Stomach smooth muscle (tissue), 2 donors: ENCODE measurements around the gene CBLB.

Experiments used
- H3K27ac ChIP-seq: one replicate; pipeline ENCODE4 v1.7.0; 2013; ENCODE audit warnings: mild to moderate bottlenecking, low read length, inconsistent platforms
- H3K27me3 ChIP-seq, 2 donors: one replicate each; pipeline ENCODE4 v1.7.0; 2013; ENCODE audit warnings: low read length in 2 of 2; ENCODE audit not compliant: insufficient read depth in 2 of 2, control insufficient read depth in 1 of 2
- H3K36me3 ChIP-seq, 2 donors: one replicate each; pipeline ENCODE4 v1.7.0; 2013; ENCODE audit warnings: low read length in 2 of 2; ENCODE audit not compliant: control insufficient read depth in 2 of 2, insufficient read depth in 2 of 2
- H3K4me1 ChIP-seq: one replicate; pipeline ENCODE4 v1.7.0; 2013; ENCODE audit warnings: low read length; ENCODE audit not compliant: control insufficient read depth, insufficient read depth
- H3K4me3 ChIP-seq, 2 donors: one replicate each; pipeline ENCODE4 v1.7.0; 2013; ENCODE audit warnings: low read length in 2 of 2
- H3K9ac ChIP-seq, 2 donors: one replicate each; pipeline ENCODE4 v1.7.0; 2013; ENCODE audit warnings: low read length in 2 of 2, mild to moderate bottlenecking in 1 of 2
- H3K9me3 ChIP-seq, 2 donors: one replicate each; pipeline ENCODE4 v1.7.0; 2013; ENCODE audit warnings: low read length in 2 of 2; ENCODE audit not compliant: control insufficient read depth in 2 of 2
- donor health status: healthy.
- donor health status: Pancreatic carcinoma.

The CBLB gene

DNA sequence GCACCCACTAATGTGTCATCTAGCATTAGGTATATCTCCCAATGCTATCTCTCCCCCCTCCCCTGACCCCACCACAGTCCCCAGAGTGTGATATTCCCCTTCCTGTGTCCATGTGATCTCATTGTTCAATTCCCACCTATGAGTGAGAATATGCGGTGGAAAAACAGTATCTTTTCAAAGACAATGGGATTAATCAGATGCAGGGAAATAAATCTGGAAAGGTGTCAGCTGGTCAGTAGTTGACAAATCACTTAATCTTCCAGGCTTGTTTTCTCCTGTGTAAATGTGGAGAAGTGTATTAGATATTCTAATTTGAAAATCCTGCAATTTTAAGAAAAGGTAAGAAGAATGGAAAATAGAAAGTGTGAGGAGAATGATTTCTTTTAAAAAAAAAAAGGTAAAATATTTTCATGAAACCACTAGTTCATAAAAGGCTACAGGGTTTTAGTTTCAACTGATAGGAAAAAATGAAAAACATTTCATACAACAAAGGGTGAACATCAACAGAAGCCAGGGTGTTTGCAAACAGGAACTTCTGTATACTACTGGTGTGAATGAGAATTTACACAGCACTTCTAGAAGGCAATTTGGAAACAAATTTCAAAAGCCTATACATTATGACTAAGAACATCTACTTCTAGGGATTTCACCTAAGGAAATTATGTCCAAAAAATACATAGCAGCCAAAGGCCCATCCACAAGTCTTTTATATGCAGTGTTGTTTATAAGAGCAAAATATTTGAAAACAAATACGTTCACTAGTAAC lies 113.5 kb downstream of the CBLB start:
- H3K36me3 ChIP-seq, result peaks cover 0 to 2% of the 10 kb centered on the region in 2 donors
- no peak overlapping the region for H3K27ac ChIP-seq
- H3K9me3 ChIP-seq, result no peaks in the 10 kb centered on the region
- H3K4me3 ChIP-seq, result no peak overlapping the region
- peaks cover 2% of the 10 kb centered on the region for H3K4me1 ChIP-seq
- no peaks in the 10 kb centered on the region for H3K27me3 ChIP-seq
- H3K9ac ChIP-seq, result no peak overlapping the region

DNA sequence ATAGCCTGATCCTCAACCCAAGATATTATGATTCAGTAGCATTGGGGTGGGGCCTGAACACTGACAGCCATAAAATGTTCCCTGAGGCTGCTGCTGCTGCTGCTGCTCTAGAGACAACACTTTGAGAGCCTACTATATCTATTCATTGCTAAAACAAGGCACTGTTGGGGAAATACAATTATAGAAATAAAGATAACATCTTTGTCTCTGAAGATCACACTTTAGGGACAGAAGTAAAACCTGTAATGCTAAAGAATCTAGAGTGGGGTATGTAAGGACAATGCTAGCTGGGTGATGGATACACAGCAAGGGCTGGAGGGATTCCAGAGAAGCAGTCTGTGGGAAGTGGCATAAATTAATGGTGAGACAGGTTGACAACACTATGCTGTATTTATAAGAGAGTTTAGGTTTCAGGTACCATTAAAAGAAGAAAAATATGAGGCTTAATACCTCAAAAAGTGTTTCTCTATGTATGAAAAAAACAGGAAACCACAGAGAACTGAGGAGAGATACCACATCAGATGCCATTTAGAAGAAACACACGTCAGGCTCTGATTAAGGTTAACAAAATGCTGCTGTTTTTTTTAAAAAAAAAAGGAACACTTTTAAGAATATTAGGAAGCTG lies 115.9 kb downstream of the CBLB start:
- H3K27ac ChIP-seq, result no peak overlapping the region
- H3K27me3 ChIP-seq, result no peaks in the 10 kb centered on the region
- no peak overlapping the region for H3K4me3 ChIP-seq
- H3K9ac ChIP-seq, result no peak overlapping the region
- H3K36me3 ChIP-seq, result no peaks in the 10 kb centered on the region
- no peaks in the 10 kb centered on the region for H3K9me3 ChIP-seq
- H3K4me1 ChIP-seq, result no peaks in the 10 kb centered on the region

DNA sequence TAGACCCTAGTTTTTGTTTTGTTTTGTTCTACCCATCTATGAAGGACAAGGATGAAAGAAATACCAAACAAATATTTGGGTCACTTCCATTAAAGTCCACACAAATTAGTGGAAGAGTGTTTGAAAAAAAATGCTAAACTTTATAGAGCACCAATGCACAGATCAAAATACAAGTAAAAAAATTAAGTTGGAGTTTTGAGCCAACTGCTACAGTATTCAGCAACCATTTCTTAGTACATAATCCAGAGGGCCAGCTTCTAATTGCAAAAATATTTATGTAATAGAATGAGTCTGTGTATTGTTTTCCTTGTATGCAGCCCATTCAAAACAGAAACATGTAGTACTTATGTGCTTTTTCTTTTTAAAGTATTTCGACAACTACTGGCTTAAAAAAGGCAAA lies 121.1 kb downstream of the CBLB start:
- Histone ChIP-seq H3K9me3 (no peaks in the 10 kb centered on the region), H3K27me3 (no peaks in the 10 kb centered on the region), H3K9ac (no peak overlapping the region), H3K4me3 (no peak overlapping the region), H3K27ac (no peak overlapping the region), H3K36me3 (peaks cover 0 to 7% of the 10 kb centered on the region in 2 donors), H3K4me1 (no peaks in the 10 kb centered on the region)

DNA sequence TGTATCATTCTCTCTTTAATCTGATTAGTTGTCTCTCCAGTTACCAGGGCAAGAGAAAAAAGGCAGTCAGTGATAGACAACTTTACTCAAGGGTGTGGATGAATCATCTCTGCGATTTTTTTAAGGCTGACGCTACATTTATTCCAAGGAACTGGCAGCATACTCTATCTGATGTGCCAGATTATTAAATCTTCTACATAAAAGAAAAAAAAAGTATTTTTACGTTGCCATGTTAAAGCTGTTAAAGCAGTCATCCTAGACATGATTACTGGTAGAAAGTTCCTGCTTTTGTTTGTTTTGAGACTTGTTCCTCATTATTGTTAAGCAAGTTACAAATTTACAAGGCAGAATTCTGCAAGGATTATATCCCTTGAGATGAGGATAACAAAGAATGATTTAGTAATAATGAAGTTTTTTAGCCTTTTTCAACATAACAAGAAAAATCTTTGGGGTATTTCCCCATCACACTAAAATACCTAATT lies 121.7 kb downstream of the CBLB start:
- no peak overlapping the region for H3K9ac ChIP-seq
- H3K36me3 ChIP-seq, result peaks cover 0 to 7% of the 10 kb centered on the region in 2 donors
- no peak overlapping the region for H3K4me3 ChIP-seq
- no peaks in the 10 kb centered on the region for H3K9me3 ChIP-seq
- H3K4me1 ChIP-seq, result no peaks in the 10 kb centered on the region
- H3K27ac ChIP-seq, result no peak overlapping the region
- no peaks in the 10 kb centered on the region for H3K27me3 ChIP-seq

DNA sequence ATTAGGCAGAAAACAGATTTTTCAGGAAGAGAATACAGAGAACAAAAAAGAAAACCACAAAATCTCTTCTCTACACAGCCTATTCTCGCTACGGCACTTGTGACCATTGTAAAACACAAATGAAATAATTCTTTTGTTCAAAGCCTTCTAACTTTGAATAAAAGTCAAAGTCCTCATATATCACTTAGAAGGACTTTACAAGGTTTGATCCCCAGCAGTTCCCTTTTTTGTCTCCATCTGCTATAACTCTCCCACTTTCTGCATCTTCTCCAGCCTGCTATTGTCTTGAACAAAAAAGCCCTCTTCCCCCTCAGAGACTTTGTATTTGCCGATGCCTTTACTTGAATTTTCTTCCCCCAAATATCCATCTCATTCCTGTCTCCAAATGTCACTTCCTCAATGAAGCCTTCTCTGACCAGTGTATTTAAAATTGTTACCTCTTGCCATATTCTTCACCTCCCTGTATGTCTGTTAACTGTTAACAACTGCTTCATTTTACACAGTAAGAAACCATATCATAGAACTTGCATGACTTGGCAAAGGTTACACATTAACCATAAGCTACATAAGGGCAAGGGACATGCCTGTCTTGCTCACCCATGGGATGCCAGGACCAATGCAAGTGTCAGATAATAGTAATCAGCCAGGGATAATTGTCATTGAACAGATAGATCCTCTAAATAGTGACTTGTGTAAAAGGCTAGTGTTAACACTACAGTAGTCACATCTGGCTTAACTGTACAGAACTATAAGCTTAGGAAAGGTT lies 122.4 kb downstream of the CBLB start:
- no peak overlapping the region for H3K27ac ChIP-seq

DNA sequence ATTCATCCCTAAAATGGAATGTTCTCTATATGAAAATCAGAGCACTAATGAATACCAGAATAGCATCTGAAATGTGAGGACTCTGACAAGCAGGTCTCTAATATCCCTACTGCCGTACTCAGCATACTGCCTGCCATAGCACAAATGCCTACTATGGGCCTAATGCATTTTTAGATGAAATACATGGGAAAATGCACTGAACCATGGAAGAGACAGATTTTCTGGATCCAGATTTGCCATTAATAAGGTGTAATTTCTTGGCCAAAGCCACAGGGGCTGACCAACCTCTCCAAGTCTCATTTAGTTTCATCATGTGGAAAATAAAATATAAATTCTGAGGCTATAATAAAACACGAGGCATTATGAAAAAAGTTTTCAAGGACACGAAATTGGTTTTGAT lies 123.8 kb downstream of the CBLB start:
- no peaks in the 10 kb centered on the region for H3K27me3 ChIP-seq
- H3K9me3 ChIP-seq, result no peaks in the 10 kb centered on the region
- H3K4me3 ChIP-seq, result no peak overlapping the region
- no peaks in the 10 kb centered on the region for H3K4me1 ChIP-seq
- no peak overlapping the region for H3K9ac ChIP-seq
- no peak overlapping the region for H3K27ac ChIP-seq
- H3K36me3 ChIP-seq, result peaks cover 0 to 7% of the 10 kb centered on the region in 2 donors

More for the DNA sequence above, 122.4 kb downstream of the CBLB start:
- no peaks in the 10 kb centered on the region for H3K9me3 ChIP-seq
- peak overlapping the region in 1 of 2 donors; percentile 3 for H3K9ac ChIP-seq
- no peaks in the 10 kb centered on the region for H3K27me3 ChIP-seq
- H3K4me3 ChIP-seq, result no peak overlapping the region
- no peaks in the 10 kb centered on the region for H3K4me1 ChIP-seq
- H3K36me3 ChIP-seq, result peaks cover 0 to 7% of the 10 kb centered on the region in 2 donors

DNA sequence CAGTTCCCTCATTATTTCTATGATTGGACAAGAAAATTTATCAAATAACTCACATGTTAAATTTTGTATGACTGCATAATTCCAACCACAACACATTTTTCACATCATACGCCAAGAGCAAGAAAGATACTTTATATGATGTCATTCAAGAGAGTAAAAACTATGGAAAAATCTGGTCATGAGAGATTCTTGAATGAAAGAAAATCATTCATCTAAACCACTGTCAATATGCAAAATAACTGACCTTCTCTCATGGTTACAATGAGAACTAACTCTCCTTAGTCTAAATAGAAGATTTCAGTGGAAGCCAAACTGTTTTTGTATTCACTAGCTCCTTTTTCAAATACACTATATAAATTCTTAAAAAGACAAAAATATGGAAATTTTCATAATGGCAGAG lies 124.6 kb downstream of the CBLB start:
- Histone ChIP-seq H3K4me3 (no peak overlapping the region), H3K9me3 (no peaks in the 10 kb centered on the region), H3K27ac (no peak overlapping the region)

DNA sequence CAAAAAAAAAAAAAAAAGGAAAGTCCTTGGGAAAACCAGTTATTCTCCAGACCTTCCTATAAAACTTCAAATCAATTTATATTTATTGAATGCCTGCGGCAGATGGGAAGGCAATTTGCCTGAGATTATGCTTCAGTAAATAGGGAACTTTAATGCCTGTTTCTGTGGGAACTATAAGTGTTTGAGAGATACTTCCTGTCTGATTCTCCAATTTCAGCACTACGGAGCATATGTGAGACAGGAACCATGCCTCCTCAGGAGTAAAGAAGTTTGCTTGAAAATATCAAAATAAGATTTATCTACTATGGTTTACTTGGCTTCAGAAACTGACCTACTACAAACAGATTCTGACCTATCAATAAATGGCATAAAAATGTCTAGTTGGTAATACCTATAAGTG lies 135.5 kb downstream of the CBLB start:
- Histone ChIP-seq H3K9me3 (no peaks in the 10 kb centered on the region), H3K4me1 (no peaks in the 10 kb centered on the region), H3K27ac (no peak overlapping the region), H3K9ac (no peak overlapping the region), H3K4me3 (no peak overlapping the region), H3K27me3 (no peaks in the 10 kb centered on the region), H3K36me3 (no peaks in the 10 kb centered on the region)

More for the DNA sequence above, 124.6 kb downstream of the CBLB start:
- no peaks in the 10 kb centered on the region for H3K27me3 ChIP-seq
- no peaks in the 10 kb centered on the region for H3K4me1 ChIP-seq
- no peak overlapping the region for H3K9ac ChIP-seq
- H3K36me3 ChIP-seq, result peaks cover 0 to 7% of the 10 kb centered on the region in 2 donors

DNA sequence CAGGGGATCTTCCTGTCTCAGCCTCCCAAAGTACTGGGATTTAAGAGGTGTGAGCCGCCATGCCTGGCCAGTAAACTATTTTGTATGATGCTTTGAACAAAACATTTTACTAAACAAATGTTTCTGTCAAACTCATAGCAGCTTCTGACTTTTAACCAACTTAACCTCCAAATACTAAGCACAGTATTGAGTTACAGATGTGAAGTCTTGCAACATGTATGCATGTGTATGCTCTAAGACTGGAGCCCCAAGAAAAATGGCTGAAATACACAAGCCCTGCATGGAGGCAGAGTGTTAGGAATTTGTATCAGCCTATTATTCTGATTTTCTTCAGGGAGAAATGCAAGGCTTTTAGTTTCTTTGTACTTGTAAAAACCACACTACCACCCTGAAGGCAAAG lies 137.1 kb downstream of the CBLB start:
- Histone ChIP-seq H3K4me1 (no peaks in the 10 kb centered on the region), H3K4me3 (no peak overlapping the region), H3K9me3 (no peaks in the 10 kb centered on the region), H3K9ac (no peak overlapping the region), H3K27me3 (no peaks in the 10 kb centered on the region), H3K36me3 (no peaks in the 10 kb centered on the region), H3K27ac (no peak overlapping the region)

DNA sequence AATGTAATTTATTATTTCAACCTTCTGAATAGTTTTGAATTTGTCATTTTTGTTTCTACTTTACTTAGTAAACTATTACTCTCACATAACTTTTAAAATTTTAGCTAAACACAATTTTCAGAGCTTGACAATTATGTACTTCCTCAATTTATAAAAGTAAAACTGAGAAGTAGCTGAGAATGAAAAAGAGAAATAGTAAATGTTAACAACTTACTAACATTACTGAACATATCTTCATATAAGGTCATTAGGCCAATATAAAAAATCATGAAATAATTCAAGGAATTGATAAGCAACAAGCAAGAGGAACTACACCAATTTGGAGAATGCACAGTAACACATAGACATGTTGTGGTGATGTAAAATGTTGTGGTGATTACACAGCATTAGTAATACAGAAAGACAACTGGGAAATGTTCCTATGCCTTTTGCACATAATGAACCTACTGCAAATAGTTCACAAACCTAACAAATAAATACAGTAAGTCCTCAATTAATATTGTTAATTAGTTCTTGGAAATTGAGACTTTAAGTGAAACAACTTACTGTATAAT lies 137.9 kb downstream of the CBLB start:
- H3K4me3 ChIP-seq, result no peak overlapping the region
- no peaks in the 10 kb centered on the region for H3K27me3 ChIP-seq
- no peaks in the 10 kb centered on the region for H3K4me1 ChIP-seq
- H3K9me3 ChIP-seq, result no peaks in the 10 kb centered on the region
- H3K36me3 ChIP-seq, result no peaks in the 10 kb centered on the region
- H3K27ac ChIP-seq, result no peak overlapping the region
- no peak overlapping the region for H3K9ac ChIP-seq
